ENCODE data around the gene PRUNE2.

PRUNE2 gene

GRCh38 chr9:76649894-76650293, 256.0 kb downstream of the PRUNE2 start:
- no peak for DNase-seq

GRCh38 chr9:76646249-76646648, 259.7 kb downstream of the PRUNE2 start:
- DNase-seq, result peak; percentile 32

GRCh38 chr9:76644647-76645250, 261.2 kb downstream of the PRUNE2 start:
- DNase-seq, result no peak

- no peak for DNase-seq
Measured at GRCh38 chr9:76644171-76644570, 261.7 kb downstream of the PRUNE2 start.

- no peak for DNase-seq
Measured at GRCh38 chr9:76643399-76644117, 262.4 kb downstream of the PRUNE2 start.

- DNase-seq, result no peak
Measured at GRCh38 chr9:76642701-76643209, 263.2 kb downstream of the PRUNE2 start.

GRCh38 chr9:76642074-76642473, 263.8 kb downstream of the PRUNE2 start:
- DNase-seq, result no peak

- no peak for DNase-seq
Measured at GRCh38 chr9:76638001-76638400, 267.9 kb downstream of the PRUNE2 start.

GRCh38 chr9:76637416-76637815, 268.5 kb downstream of the PRUNE2 start:
- no peak for DNase-seq

GRCh38 chr9:76634356-76635054, 271.4 kb downstream of the PRUNE2 start:
- DNase-seq, result no peak

- no peak for DNase-seq
Measured at GRCh38 chr9:76630916-76631315, 275.0 kb downstream of the PRUNE2 start.

GRCh38 chr9:76629205-76629990, 276.5 kb downstream of the PRUNE2 start:
- DNase-seq, result no peak

GRCh38 chr9:76628155-76628554, 277.8 kb downstream of the PRUNE2 start:
- DNase-seq, result no peak

GRCh38 chr9:76626980-76627379, 278.9 kb downstream of the PRUNE2 start:
- DNase-seq, result no peak

- DNase-seq, result no peak
Measured at GRCh38 chr9:76626141-76626540, 279.8 kb downstream of the PRUNE2 start.

- DNase-seq, result no peak
Measured at GRCh38 chr9:76624391-76625048, 281.4 kb downstream of the PRUNE2 start.

- DNase-seq, result no peak
Measured at GRCh38 chr9:76620996-76621395, 284.9 kb downstream of the PRUNE2 start.

GRCh38 chr9:76620581-76620980, 285.3 kb downstream of the PRUNE2 start:
- DNase-seq, result no peak

- no peak for DNase-seq
Measured at GRCh38 chr9:76619640-76620039, 286.3 kb downstream of the PRUNE2 start.

GRCh38 chr9:76619197-76619596, 286.7 kb downstream of the PRUNE2 start:
- DNase-seq, result no peak

GRCh38 chr9:76618762-76619161, 287.2 kb downstream of the PRUNE2 start:
- no peak for DNase-seq

GRCh38 chr9:76617497-76618175, 288.3 kb downstream of the PRUNE2 start:
- no peak for DNase-seq
